NCI-H510A (cell line): ENCODE measurements around the gene C12orf56.
"Not testable (repeated sequence)": the region's sequence is repeated elsewhere in the genome, so short reads cannot be mapped to it uniquely, and the experiment has no call there.

Experiments
- DNase-seq: peaks from one replicate; lab custom pipeline; 2025; lab: John Stamatoyannopoulos, UW

C12orf56 gene

GRCh38 chr12:64232196-64232595 lies 158.4 kb downstream of the C12orf56 start:
- DNase-seq: no peak

GRCh38 chr12:64229796-64230195 lies 160.8 kb downstream of the C12orf56 start:
- DNase-seq: no peak

- DNase-seq: no peak
Observed at GRCh38 chr12:64229240-64229639, 161.3 kb downstream of the C12orf56 start.

- no peak for DNase-seq
Observed at GRCh38 chr12:64225626-64226025, 164.9 kb downstream of the C12orf56 start.

GRCh38 chr12:64222009-64222765 lies 168.4 kb downstream of the C12orf56 start, which contains the start of gene KICS2:
Gene KICS2, minus strand, starts transcription at chr12:64222296. Its CDS starts 59 bp downstream, at chr12:64222237.
- peak; percentile 95 for DNase-seq

- peak; percentile 94 for DNase-seq
Observed at GRCh38 chr12:64221651-64222008, 168.9 kb downstream of the C12orf56 start.

- no peak for DNase-seq
Observed at GRCh38 chr12:64220046-64220445, 170.5 kb downstream of the C12orf56 start.

GRCh38 chr12:64219145-64219544 lies 171.4 kb downstream of the C12orf56 start:
- no peak for DNase-seq

GRCh38 chr12:64218597-64218996 lies 172.0 kb downstream of the C12orf56 start:
- DNase-seq: no peak

- DNase-seq: not testable (repeated sequence)
Observed at GRCh38 chr12:64217643-64218042, 172.9 kb downstream of the C12orf56 start.

GRCh38 chr12:64216239-64216638 lies 174.3 kb downstream of the C12orf56 start:
- DNase-seq: no peak
